ENCODE data around the gene OPRL1.

OPRL1 gene

GRCh38 chr20:64095927-64096326 lies 16.0 kb downstream of the OPRL1 start:
- no peaks in the 10 kb centered on the region for H3K9me3 ChIP-seq (ENCODE audit: control insufficient read depth in 1 of 2, low read length in 2 of 2)
- peaks cover 9% of the 10 kb centered on the region for H3K27me3 ChIP-seq (ENCODE audit: low read depth, low read length)
- H3K4me1 ChIP-seq (ENCODE audit: control insufficient read depth in 1 of 2, insufficient read depth in 2 of 2, low read length in 2 of 2) = no peaks in the 10 kb centered on the region
- H3K36me3 ChIP-seq (ENCODE audit: control insufficient read depth in 1 of 2, insufficient read depth in 2 of 2, low read length in 2 of 2) = no peaks in the 10 kb centered on the region
- no peak overlapping the region for H3K27ac ChIP-seq (ENCODE audit: low read length)
- H3K4me3 ChIP-seq (ENCODE audit: low read depth in 1 of 2, low read length in 2 of 2) = no peak overlapping the region

- peaks cover 15% of the 10 kb centered on the region for H3K27me3 ChIP-seq (ENCODE audit: low read depth, low read length)
- no peaks in the 10 kb centered on the region for H3K9me3 ChIP-seq (ENCODE audit: control insufficient read depth in 1 of 2, low read length in 2 of 2)
- no peak overlapping the region for H3K4me3 ChIP-seq (ENCODE audit: low read depth in 1 of 2, low read length in 2 of 2)
- H3K36me3 ChIP-seq (ENCODE audit: control insufficient read depth in 1 of 2, insufficient read depth in 2 of 2, low read length in 2 of 2) = no peaks in the 10 kb centered on the region
- no peak overlapping the region for H3K27ac ChIP-seq (ENCODE audit: low read length)
- H3K4me1 ChIP-seq (ENCODE audit: control insufficient read depth in 1 of 2, insufficient read depth in 2 of 2, low read length in 2 of 2) = no peaks in the 10 kb centered on the region
Observed at GRCh38 chr20:64096535-64096934, 16.7 kb downstream of the OPRL1 start.

GRCh38 chr20:64098471-64099013 lies 18.7 kb downstream of the OPRL1 start:
- no peak overlapping the region for H3K4me3 ChIP-seq (ENCODE audit: low read depth in 1 of 2, low read length in 2 of 2)
- no peak overlapping the region for H3K27ac ChIP-seq (ENCODE audit: low read length)
- H3K4me1 ChIP-seq (ENCODE audit: control insufficient read depth in 1 of 2, insufficient read depth in 2 of 2, low read length in 2 of 2) = peaks cover 0 to 7% of the 10 kb centered on the region in 2 donors
- H3K27me3 ChIP-seq (ENCODE audit: low read depth, low read length) = peaks cover 25% of the 10 kb centered on the region
- H3K9me3 ChIP-seq (ENCODE audit: control insufficient read depth in 1 of 2, low read length in 2 of 2) = no peaks in the 10 kb centered on the region
- no peaks in the 10 kb centered on the region for H3K36me3 ChIP-seq (ENCODE audit: control insufficient read depth in 1 of 2, insufficient read depth in 2 of 2, low read length in 2 of 2)

- Histone ChIP-seq H3K4me1 (ENCODE audit: control insufficient read depth in 1 of 2, insufficient read depth in 2 of 2, low read length in 2 of 2) (peaks cover 0 to 7% of the 10 kb centered on the region in 2 donors), H3K27ac (ENCODE audit: low read length) (no peak overlapping the region), H3K9me3 (ENCODE audit: control insufficient read depth in 1 of 2, low read length in 2 of 2) (no peaks in the 10 kb centered on the region), H3K4me3 (ENCODE audit: low read depth in 1 of 2, low read length in 2 of 2) (no peak overlapping the region), H3K36me3 (ENCODE audit: control insufficient read depth in 1 of 2, insufficient read depth in 2 of 2, low read length in 2 of 2) (no peaks in the 10 kb centered on the region), H3K27me3 (ENCODE audit: low read depth, low read length) (peaks cover 25% of the 10 kb centered on the region)
Observed at GRCh38 chr20:64099086-64099786, 19.4 kb downstream of the OPRL1 start.

GRCh38 chr20:64099880-64100565 lies 20.1 kb downstream of the OPRL1 start:
- H3K27ac ChIP-seq (ENCODE audit: low read length) = no peak overlapping the region
- no peak overlapping the region for H3K4me3 ChIP-seq (ENCODE audit: low read depth in 1 of 2, low read length in 2 of 2)
- H3K9me3 ChIP-seq (ENCODE audit: control insufficient read depth in 1 of 2, low read length in 2 of 2) = no peaks in the 10 kb centered on the region
- peaks cover 25% of the 10 kb centered on the region for H3K27me3 ChIP-seq (ENCODE audit: low read depth, low read length)
- H3K4me1 ChIP-seq (ENCODE audit: control insufficient read depth in 1 of 2, insufficient read depth in 2 of 2, low read length in 2 of 2) = peaks cover 0 to 7% of the 10 kb centered on the region in 2 donors
- H3K36me3 ChIP-seq (ENCODE audit: control insufficient read depth in 1 of 2, insufficient read depth in 2 of 2, low read length in 2 of 2) = no peaks in the 10 kb centered on the region

- Histone ChIP-seq H3K36me3 (ENCODE audit: control insufficient read depth in 1 of 2, insufficient read depth in 2 of 2, low read length in 2 of 2) (no peaks in the 10 kb centered on the region), H3K4me1 (ENCODE audit: control insufficient read depth in 1 of 2, insufficient read depth in 2 of 2, low read length in 2 of 2) (peaks cover 0 to 7% of the 10 kb centered on the region in 2 donors), H3K4me3 (ENCODE audit: low read depth in 1 of 2, low read length in 2 of 2) (no peak overlapping the region), H3K27me3 (ENCODE audit: low read depth, low read length) (peaks cover 25% of the 10 kb centered on the region), H3K27ac (ENCODE audit: low read length) (no peak overlapping the region), H3K9me3 (ENCODE audit: control insufficient read depth in 1 of 2, low read length in 2 of 2) (no peaks in the 10 kb centered on the region)
Observed at GRCh38 chr20:64100566-64100888, 20.6 kb downstream of the OPRL1 start.

- Histone ChIP-seq H3K4me1 (ENCODE audit: control insufficient read depth in 1 of 2, insufficient read depth in 2 of 2, low read length in 2 of 2) (peaks cover 0 to 7% of the 10 kb centered on the region in 2 donors), H3K4me3 (ENCODE audit: low read depth in 1 of 2, low read length in 2 of 2) (no peak overlapping the region), H3K9me3 (ENCODE audit: control insufficient read depth in 1 of 2, low read length in 2 of 2) (no peaks in the 10 kb centered on the region), H3K36me3 (ENCODE audit: control insufficient read depth in 1 of 2, insufficient read depth in 2 of 2, low read length in 2 of 2) (no peaks in the 10 kb centered on the region), H3K27me3 (ENCODE audit: low read depth, low read length) (peaks cover 25% of the 10 kb centered on the region), H3K27ac (ENCODE audit: low read length) (no peak overlapping the region)
Observed at GRCh38 chr20:64100946-64101688, 21.2 kb downstream of the OPRL1 start.

- no peak overlapping the region for H3K27ac ChIP-seq (ENCODE audit: low read length)
- peaks cover 0 to 7% of the 10 kb centered on the region in 2 donors for H3K4me1 ChIP-seq (ENCODE audit: control insufficient read depth in 1 of 2, insufficient read depth in 2 of 2, low read length in 2 of 2)
- peaks cover 25% of the 10 kb centered on the region for H3K27me3 ChIP-seq (ENCODE audit: low read depth, low read length)
- H3K4me3 ChIP-seq (ENCODE audit: low read depth in 1 of 2, low read length in 2 of 2) = peak overlapping the region in 1 of 2 donors; percentile 50
- H3K36me3 ChIP-seq (ENCODE audit: control insufficient read depth in 1 of 2, insufficient read depth in 2 of 2, low read length in 2 of 2) = no peaks in the 10 kb centered on the region
- H3K9me3 ChIP-seq (ENCODE audit: control insufficient read depth in 1 of 2, low read length in 2 of 2) = no peaks in the 10 kb centered on the region
Observed at GRCh38 chr20:64101731-64102621, 22.1 kb downstream of the OPRL1 start.

GRCh38 chr20:64102647-64103354 lies 22.9 kb downstream of the OPRL1 start:
- Histone ChIP-seq H3K36me3 (ENCODE audit: control insufficient read depth in 1 of 2, insufficient read depth in 2 of 2, low read length in 2 of 2) (no peaks in the 10 kb centered on the region), H3K27ac (ENCODE audit: low read length) (no peak overlapping the region), H3K27me3 (ENCODE audit: low read depth, low read length) (peaks cover 25% of the 10 kb centered on the region)

GRCh38 chr20:64103871-64104666 lies 24.2 kb downstream of the OPRL1 start:
- Histone ChIP-seq H3K4me3 (ENCODE audit: low read depth in 1 of 2, low read length in 2 of 2) (no peak overlapping the region), H3K27ac (ENCODE audit: low read length) (no peak overlapping the region)

More at GRCh38 chr20:64102647-64103354, 22.9 kb downstream of the OPRL1 start:
- peaks cover 0 to 7% of the 10 kb centered on the region in 2 donors for H3K4me1 ChIP-seq (ENCODE audit: control insufficient read depth in 1 of 2, insufficient read depth in 2 of 2, low read length in 2 of 2)
- peak overlapping the region in 1 of 2 donors; percentile 50 for H3K4me3 ChIP-seq (ENCODE audit: low read depth in 1 of 2, low read length in 2 of 2)
- H3K9me3 ChIP-seq (ENCODE audit: control insufficient read depth in 1 of 2, low read length in 2 of 2) = no peaks in the 10 kb centered on the region

More at GRCh38 chr20:64103871-64104666, 24.2 kb downstream of the OPRL1 start:
- H3K36me3 ChIP-seq (ENCODE audit: control insufficient read depth in 1 of 2, insufficient read depth in 2 of 2, low read length in 2 of 2) = no peaks in the 10 kb centered on the region
- peaks cover 0 to 7% of the 10 kb centered on the region in 2 donors for H3K4me1 ChIP-seq (ENCODE audit: control insufficient read depth in 1 of 2, insufficient read depth in 2 of 2, low read length in 2 of 2)
- H3K27me3 ChIP-seq (ENCODE audit: low read depth, low read length) = peaks cover 25% of the 10 kb centered on the region
- no peaks in the 10 kb centered on the region for H3K9me3 ChIP-seq (ENCODE audit: control insufficient read depth in 1 of 2, low read length in 2 of 2)
